Astrocyte (in vitro differentiated cells and primary cell): Measurements from ENCODE around the gene CDH23.
A peak's percentile ranks its signal among the peaks of the same experiment; 100 is the strongest.

Experiments
- CTCF ChIP-seq: IDR thresholded peaks from 2 replicates; pipeline ENCODE4 v1.5.1; 2011; ENCODE audit warnings: low read depth, mild to moderate bottlenecking, inconsistent platforms, low read length, moderate library complexity; ENCODE audit not compliant: insufficient read depth
- EZH2 ChIP-seq: IDR thresholded peaks from 2 replicates; pipeline ENCODE4 v1.6.1; 2012; ENCODE audit warnings: mild to moderate bottlenecking, low read length, inconsistent platforms; ENCODE audit not compliant: insufficient read depth

- TF ChIP-seq CTCF (peak; percentile 29), EZH2 (no peak)
Observed at GRCh38 chr10:71623098-71623985, 226.6 kb downstream of the CDH23 start.
